Duodenal mucosa (tissue), 2 donors: ENCODE results near the gene BEND3.

Experiments used
- H3K27ac ChIP-seq: one replicate; pipeline ENCODE4 v1.7.0; 2013; ENCODE audit warnings: low read depth, low read length
- H3K27me3 ChIP-seq, 2 donors: one replicate each; pipeline ENCODE4 v1.7.0; 2013; ENCODE audit warnings: low read length in 2 of 2, control low read depth in 1 of 2; ENCODE audit not compliant: insufficient read depth in 2 of 2, control insufficient read depth in 1 of 2
- H3K36me3 ChIP-seq, 2 donors: one replicate each; pipeline ENCODE4 v1.7.0; 2013; ENCODE audit warnings: low read length in 2 of 2, control low read depth in 1 of 2; ENCODE audit not compliant: insufficient read depth in 2 of 2, control insufficient read depth in 1 of 2
- H3K4me1 ChIP-seq, 2 donors: one replicate each; pipeline ENCODE4 v1.7.0; 2013; ENCODE audit warnings: low read length in 2 of 2, control low read depth in 1 of 2; ENCODE audit not compliant: insufficient read depth in 2 of 2, control insufficient read depth in 1 of 2
- H3K4me3 ChIP-seq, 2 donors: one replicate each; pipeline ENCODE4 v1.7.0; 2013; ENCODE audit warnings: low read length in 2 of 2, low read depth in 1 of 2
- H3K9ac ChIP-seq, 2 donors: one replicate each; pipeline ENCODE4 v1.7.0; 2013; ENCODE audit warnings: low read length in 2 of 2, low read depth in 1 of 2
- H3K9me3 ChIP-seq, 2 donors: one replicate each; pipeline ENCODE4 v1.7.0; 2013; ENCODE audit warnings: low read length in 2 of 2, control low read depth in 1 of 2; ENCODE audit not compliant: control insufficient read depth in 1 of 2

The BEND3 gene

GRCh38 chr6:107068691-107069630 lies 46.4 kb downstream of the BEND3 start:
- Histone ChIP-seq H3K4me1 (peaks cover 7 to 9% of the 10 kb centered on the region in 2 donors), H3K36me3 (peaks cover 0 to 14% of the 10 kb centered on the region in 2 donors), H3K27me3 (no peaks in the 10 kb centered on the region), H3K9ac (no peak overlapping the region), H3K4me3 (no peak overlapping the region), H3K9me3 (no peaks in the 10 kb centered on the region), H3K27ac (no peak overlapping the region)

- Histone ChIP-seq H3K4me1 (peaks cover 7 to 9% of the 10 kb centered on the region in 2 donors), H3K4me3 (no peak overlapping the region), H3K36me3 (peaks cover 0 to 14% of the 10 kb centered on the region in 2 donors), H3K27me3 (no peaks in the 10 kb centered on the region), H3K9ac (no peak overlapping the region), H3K27ac (no peak overlapping the region), H3K9me3 (no peaks in the 10 kb centered on the region)
These were observed 48.3 kb downstream of the BEND3 start for GRCh38 chr6:107066697-107067659.

GRCh38 chr6:107064579-107065065 lies 50.7 kb downstream of the BEND3 start:
- H3K27me3 ChIP-seq, result no peaks in the 10 kb centered on the region
- H3K36me3 ChIP-seq, result peaks cover 0 to 5% of the 10 kb centered on the region in 2 donors
- no peaks in the 10 kb centered on the region for H3K9me3 ChIP-seq
- H3K9ac ChIP-seq, result no peak overlapping the region
- H3K4me1 ChIP-seq, result peaks cover 11 to 18% of the 10 kb centered on the region in 2 donors
- H3K4me3 ChIP-seq, result no peak overlapping the region
- no peak overlapping the region for H3K27ac ChIP-seq

- Histone ChIP-seq H3K4me3 (no peak overlapping the region), H3K9ac (no peak overlapping the region), H3K4me1 (peaks cover 11 to 18% of the 10 kb centered on the region in 2 donors), H3K36me3 (no peaks in the 10 kb centered on the region), H3K27ac (no peak overlapping the region), H3K27me3 (no peaks in the 10 kb centered on the region), H3K9me3 (no peaks in the 10 kb centered on the region)
These were observed 52.6 kb downstream of the BEND3 start for GRCh38 chr6:107062691-107063090.

- Histone ChIP-seq H3K4me3 (peak overlapping the region in 1 of 2 donors; percentile 23), H3K9me3 (no peaks in the 10 kb centered on the region), H3K9ac (no peak overlapping the region), H3K27ac (no peak overlapping the region), H3K4me1 (peaks cover 11 to 18% of the 10 kb centered on the region in 2 donors), H3K27me3 (no peaks in the 10 kb centered on the region), H3K36me3 (no peaks in the 10 kb centered on the region)
These were observed 53.9 kb downstream of the BEND3 start for GRCh38 chr6:107061125-107062020.

GRCh38 chr6:107060704-107061103 lies 54.6 kb downstream of the BEND3 start:
- H3K9ac ChIP-seq, result no peak overlapping the region
- H3K36me3 ChIP-seq, result no peaks in the 10 kb centered on the region
- no peak overlapping the region for H3K27ac ChIP-seq
- H3K4me3 ChIP-seq, result no peak overlapping the region
- H3K4me1 ChIP-seq, result peaks cover 11 to 18% of the 10 kb centered on the region in 2 donors
- H3K27me3 ChIP-seq, result no peaks in the 10 kb centered on the region
- no peaks in the 10 kb centered on the region for H3K9me3 ChIP-seq

GRCh38 chr6:107059606-107060005 lies 55.7 kb downstream of the BEND3 start:
- Histone ChIP-seq H3K4me3 (no peak overlapping the region), H3K9ac (no peak overlapping the region), H3K9me3 (no peaks in the 10 kb centered on the region), H3K27me3 (no peaks in the 10 kb centered on the region), H3K4me1 (peaks cover 4 to 9% of the 10 kb centered on the region in 2 donors), H3K36me3 (no peaks in the 10 kb centered on the region), H3K27ac (no peak overlapping the region)

GRCh38 chr6:107057679-107058078 lies 57.6 kb downstream of the BEND3 start:
- H3K9ac ChIP-seq, result no peak overlapping the region
- peaks cover 4 to 9% of the 10 kb centered on the region in 2 donors for H3K4me1 ChIP-seq
- no peaks in the 10 kb centered on the region for H3K27me3 ChIP-seq
- H3K27ac ChIP-seq, result no peak overlapping the region
- H3K36me3 ChIP-seq, result no peaks in the 10 kb centered on the region
- H3K4me3 ChIP-seq, result no peak overlapping the region
- no peaks in the 10 kb centered on the region for H3K9me3 ChIP-seq

- Histone ChIP-seq H3K36me3 (peaks cover 0 to 3% of the 10 kb centered on the region in 2 donors), H3K9ac (no peak overlapping the region), H3K4me3 (no peak overlapping the region), H3K27me3 (no peaks in the 10 kb centered on the region), H3K9me3 (no peaks in the 10 kb centered on the region), H3K4me1 (peaks cover 3 to 7% of the 10 kb centered on the region in 2 donors), H3K27ac (no peak overlapping the region)
These were observed 58.5 kb downstream of the BEND3 start for GRCh38 chr6:107056796-107057195.
